ENCODE data around the gene CDC42BPA.
"Not testable (repeated sequence)": the region's sequence is repeated elsewhere in the genome, so short reads cannot be mapped to it uniquely, and the experiment has no call there.

CDC42BPA gene

GRCh38 chr1:226960944-226961765, 357.1 kb downstream of the CDC42BPA start:
- no peak for DNase-seq (ENCODE audit: low spot score)

- no peak for DNase-seq (ENCODE audit: low spot score)
These were observed 358.0 kb downstream of the CDC42BPA start for GRCh38 chr1:226960256-226960655.

- no peak for DNase-seq (ENCODE audit: low spot score)
These were observed 360.0 kb downstream of the CDC42BPA start for GRCh38 chr1:226958300-226958699.

- no peak for DNase-seq (ENCODE audit: low spot score)
These were observed 360.6 kb downstream of the CDC42BPA start for GRCh38 chr1:226957714-226958113.

GRCh38 chr1:226956942-226957713, 361.2 kb downstream of the CDC42BPA start:
- no peak for DNase-seq (ENCODE audit: low spot score)

GRCh38 chr1:226955857-226956256, 362.4 kb downstream of the CDC42BPA start:
- not testable (repeated sequence) for DNase-seq (ENCODE audit: low spot score)

- DNase-seq (ENCODE audit: low spot score), result no peak
These were observed 363.5 kb downstream of the CDC42BPA start for GRCh38 chr1:226954777-226955176.

GRCh38 chr1:226954337-226954736, 364.0 kb downstream of the CDC42BPA start:
- DNase-seq (ENCODE audit: low spot score), result no peak

- DNase-seq (ENCODE audit: low spot score), result no peak
These were observed 365.0 kb downstream of the CDC42BPA start for GRCh38 chr1:226953175-226953800.

GRCh38 chr1:226952118-226952441, 366.2 kb downstream of the CDC42BPA start:
- no peak for DNase-seq (ENCODE audit: low spot score)

- no peak for DNase-seq (ENCODE audit: low spot score)
These were observed 366.8 kb downstream of the CDC42BPA start for GRCh38 chr1:226951286-226952117.

GRCh38 chr1:226950871-226951270, 367.4 kb downstream of the CDC42BPA start:
- no peak for DNase-seq (ENCODE audit: low spot score)

- DNase-seq (ENCODE audit: low spot score), result no peak
These were observed 368.0 kb downstream of the CDC42BPA start for GRCh38 chr1:226950316-226950715.

GRCh38 chr1:226949401-226949800, 368.9 kb downstream of the CDC42BPA start:
- DNase-seq (ENCODE audit: low spot score), result no peak

- DNase-seq (ENCODE audit: low spot score), result no peak
These were observed 369.3 kb downstream of the CDC42BPA start for GRCh38 chr1:226948996-226949395.

- DNase-seq (ENCODE audit: low spot score), result no peak
These were observed 369.8 kb downstream of the CDC42BPA start for GRCh38 chr1:226948480-226948879.

- DNase-seq (ENCODE audit: low spot score), result no peak
These were observed 370.2 kb downstream of the CDC42BPA start for GRCh38 chr1:226948051-226948450.

GRCh38 chr1:226946841-226947240, 371.5 kb downstream of the CDC42BPA start:
- DNase-seq (ENCODE audit: low spot score), result no peak

- DNase-seq (ENCODE audit: low spot score), result no peak
These were observed 372.0 kb downstream of the CDC42BPA start for GRCh38 chr1:226946285-226946684.

GRCh38 chr1:226945858-226946245, 372.4 kb downstream of the CDC42BPA start:
- DNase-seq (ENCODE audit: low spot score), result no peak

GRCh38 chr1:226945106-226945857, 373.0 kb downstream of the CDC42BPA start:
- no peak for DNase-seq (ENCODE audit: low spot score)
